Measurements from ENCODE around the gene CYP4F22. TPM values are rescaled to one million over a fixed set of nuclear protein-coding genes. Genes with fewer than 3 reads are reported as not detected.

The CYP4F22 gene
- total RNA-seq, 2 donors from 2014 or later, result not detected

DNA sequence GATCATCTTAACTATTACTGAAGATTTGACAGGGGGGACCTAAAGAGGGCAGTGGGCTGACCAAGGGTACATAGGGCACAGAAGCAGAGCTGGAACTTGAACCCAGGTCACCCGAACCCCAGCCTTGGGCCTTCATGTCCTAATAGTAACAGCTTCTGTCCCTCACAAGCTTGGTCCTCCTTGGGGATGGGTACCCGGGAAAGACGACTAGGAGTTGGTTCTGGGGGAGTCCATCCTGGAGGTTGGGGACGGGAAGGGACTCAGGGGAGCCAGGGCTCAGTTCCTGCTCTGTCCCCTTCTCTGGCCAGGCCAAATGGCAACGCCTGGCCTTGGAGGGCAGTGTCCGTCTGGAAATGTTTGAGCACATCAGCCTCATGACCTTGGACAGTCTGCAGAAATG lies 67.1 kb downstream of the CYP4F22 start:
- DNase-seq (ENCODE audit: low spot score) (no peak), ATAC-seq (ENCODE audit: insufficient number of reproducible peaks, low FRiP score, low read depth) (no peak)
- Histone ChIP-seq H3K4me3 (no peak overlapping the region), H3K9me3 (no peaks in the 10 kb centered on the region), H3K27me3 (replicated peaks; ENCODE audit: insufficient read depth) (no peaks in the 10 kb centered on the region), H3K4me1 (ENCODE audit: control insufficient read depth in 1 of 2, low read depth in 2 of 2) (no peaks in the 10 kb centered on the region), H3K27ac (no peak overlapping the region), H3K36me3 (no peaks in the 10 kb centered on the region)
- TF ChIP-seq, protein P1, sequence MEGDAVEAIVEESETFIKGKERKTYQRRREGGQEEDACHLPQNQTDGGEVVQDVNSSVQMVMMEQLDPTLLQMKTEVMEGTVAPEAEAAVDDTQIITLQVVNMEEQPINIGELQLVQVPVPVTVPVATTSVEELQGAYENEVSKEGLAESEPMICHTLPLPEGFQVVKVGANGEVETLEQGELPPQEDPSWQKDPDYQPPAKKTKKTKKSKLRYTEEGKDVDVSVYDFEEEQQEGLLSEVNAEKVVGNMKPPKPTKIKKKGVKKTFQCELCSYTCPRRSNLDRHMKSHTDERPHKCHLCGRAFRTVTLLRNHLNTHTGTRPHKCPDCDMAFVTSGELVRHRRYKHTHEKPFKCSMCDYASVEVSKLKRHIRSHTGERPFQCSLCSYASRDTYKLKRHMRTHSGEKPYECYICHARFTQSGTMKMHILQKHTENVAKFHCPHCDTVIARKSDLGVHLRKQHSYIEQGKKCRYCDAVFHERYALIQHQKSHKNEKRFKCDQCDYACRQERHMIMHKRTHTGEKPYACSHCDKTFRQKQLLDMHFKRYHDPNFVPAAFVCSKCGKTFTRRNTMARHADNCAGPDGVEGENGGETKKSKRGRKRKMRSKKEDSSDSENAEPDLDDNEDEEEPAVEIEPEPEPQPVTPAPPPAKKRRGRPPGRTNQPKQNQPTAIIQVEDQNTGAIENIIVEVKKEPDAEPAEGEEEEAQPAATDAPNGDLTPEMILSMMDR (IDR thresholded peaks at IDR 0.05), result no peak

GRCh38 chr19:15576526-15577156 lies 68.3 kb downstream of the CYP4F22 start:
- no peak for ATAC-seq (ENCODE audit: insufficient number of reproducible peaks, low FRiP score, low read depth)
- no peaks in the 10 kb centered on the region for H3K36me3 ChIP-seq
- no peaks in the 10 kb centered on the region for H3K27me3 ChIP-seq (replicated peaks; ENCODE audit: insufficient read depth)
- no peak overlapping the region for H3K27ac ChIP-seq
- DNase-seq (ENCODE audit: low spot score), result no peak
- TF ChIP-seq, protein P1 (IDR thresholded peaks at IDR 0.05), result no peak
- H3K4me3 ChIP-seq, result no peak overlapping the region
- no peaks in the 10 kb centered on the region for H3K4me1 ChIP-seq (ENCODE audit: control insufficient read depth in 1 of 2, low read depth in 2 of 2)
- H3K9me3 ChIP-seq, result no peaks in the 10 kb centered on the region

- H3K27ac ChIP-seq, result no peak overlapping the region
- H3K36me3 ChIP-seq, result no peaks in the 10 kb centered on the region
- H3K4me3 ChIP-seq, result no peak overlapping the region
- TF ChIP-seq, protein P1 (IDR thresholded peaks at IDR 0.05), result no peak
- ATAC-seq (ENCODE audit: insufficient number of reproducible peaks, low FRiP score, low read depth) (no peak), DNase-seq (ENCODE audit: low spot score) (no peak)
- H3K4me1 ChIP-seq (ENCODE audit: control insufficient read depth in 1 of 2, low read depth in 2 of 2), result no peaks in the 10 kb centered on the region
- no peaks in the 10 kb centered on the region for H3K27me3 ChIP-seq (replicated peaks; ENCODE audit: insufficient read depth)
- no peaks in the 10 kb centered on the region for H3K9me3 ChIP-seq
Measured at GRCh38 chr19:15577184-15577771, 69.0 kb downstream of the CYP4F22 start.

GRCh38 chr19:15583346-15583745 lies 75.0 kb downstream of the CYP4F22 start:
- no peak for ATAC-seq (ENCODE audit: insufficient number of reproducible peaks, low FRiP score, low read depth)
- TF ChIP-seq, protein P1 (IDR thresholded peaks at IDR 0.05), result no peak
- H3K4me3 ChIP-seq, result no peak overlapping the region
- H3K36me3 ChIP-seq, result no peaks in the 10 kb centered on the region
- H3K9me3 ChIP-seq, result no peaks in the 10 kb centered on the region
- H3K27me3 ChIP-seq (replicated peaks; ENCODE audit: insufficient read depth), result no peaks in the 10 kb centered on the region
- no peaks in the 10 kb centered on the region for H3K4me1 ChIP-seq (ENCODE audit: control insufficient read depth in 1 of 2, low read depth in 2 of 2)
- DNase-seq (ENCODE audit: low spot score), result no peak
- H3K27ac ChIP-seq, result no peak overlapping the region

GRCh38 chr19:15584095-15584494 lies 75.8 kb downstream of the CYP4F22 start:
- H3K27me3 ChIP-seq (replicated peaks; ENCODE audit: insufficient read depth), result no peaks in the 10 kb centered on the region
- TF ChIP-seq, protein P1 (IDR thresholded peaks at IDR 0.05), result no peak
- DNase-seq (ENCODE audit: low spot score) (no peak), ATAC-seq (ENCODE audit: insufficient number of reproducible peaks, low FRiP score, low read depth) (no peak)
- no peaks in the 10 kb centered on the region for H3K36me3 ChIP-seq
- H3K27ac ChIP-seq, result no peak overlapping the region
- no peak overlapping the region for H3K4me3 ChIP-seq
- H3K9me3 ChIP-seq, result no peaks in the 10 kb centered on the region
- H3K4me1 ChIP-seq (ENCODE audit: control insufficient read depth in 1 of 2, low read depth in 2 of 2), result no peaks in the 10 kb centered on the region

Measured in thoracic aorta (tissue), 2 donors.